GM18519 (cell line): ENCODE results near the gene ADAMTS4.

Experiments
- ATAC-seq: cut with Tn5 transposase; IDR thresholded peaks from one replicate; pipeline ENCODE4 v1.9.1; 2021; ENCODE audit warnings: mild to moderate bottlenecking, moderate library complexity; ENCODE audit not compliant: unreplicated experiment, low FRiP score

Gene ADAMTS4

DNA sequence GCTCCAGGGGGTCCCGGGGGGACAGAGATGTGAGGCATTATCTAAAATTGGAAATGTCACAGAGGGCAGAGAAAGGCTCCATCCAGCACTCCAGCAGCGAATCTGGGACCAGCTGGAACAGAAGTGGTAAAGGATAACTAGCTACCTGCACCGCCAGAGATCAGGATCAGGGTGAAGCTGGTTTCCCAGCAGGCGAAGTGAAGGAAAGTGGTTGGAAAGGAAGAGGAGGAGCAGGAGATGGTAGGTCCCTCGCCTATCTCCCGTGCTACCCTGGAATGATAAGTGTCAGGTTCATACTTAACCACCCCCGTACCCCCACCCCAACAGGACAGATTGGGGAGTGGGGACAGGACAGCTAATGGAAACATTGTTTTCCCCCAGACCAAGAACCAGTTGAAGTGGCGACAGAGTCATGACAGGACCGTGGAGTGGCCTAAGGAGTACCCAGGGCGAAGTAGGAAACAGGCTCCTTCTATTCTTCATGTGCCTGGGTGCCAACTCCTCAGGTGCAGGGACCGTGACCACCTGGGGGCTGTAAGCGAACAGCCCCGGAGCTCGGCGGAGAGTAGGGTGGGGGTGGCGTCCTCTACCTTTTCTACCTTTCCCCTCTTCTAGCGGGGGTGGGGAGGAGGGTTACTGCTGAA lies 22.3 kb downstream of the ADAMTS4 start:
- no peak for ATAC-seq

GRCh38 chr1:161175771-161176453 lies 22.9 kb downstream of the ADAMTS4 start:
- ATAC-seq = no peak

GRCh38 chr1:161174911-161175310 lies 23.9 kb downstream of the ADAMTS4 start:
- no peak for ATAC-seq

- ATAC-seq = no peak
Measured at GRCh38 chr1:161173711-161174110, 25.1 kb downstream of the ADAMTS4 start.

GRCh38 chr1:161172776-161173376 lies 26.0 kb downstream of the ADAMTS4 start:
- no peak for ATAC-seq

DNA sequence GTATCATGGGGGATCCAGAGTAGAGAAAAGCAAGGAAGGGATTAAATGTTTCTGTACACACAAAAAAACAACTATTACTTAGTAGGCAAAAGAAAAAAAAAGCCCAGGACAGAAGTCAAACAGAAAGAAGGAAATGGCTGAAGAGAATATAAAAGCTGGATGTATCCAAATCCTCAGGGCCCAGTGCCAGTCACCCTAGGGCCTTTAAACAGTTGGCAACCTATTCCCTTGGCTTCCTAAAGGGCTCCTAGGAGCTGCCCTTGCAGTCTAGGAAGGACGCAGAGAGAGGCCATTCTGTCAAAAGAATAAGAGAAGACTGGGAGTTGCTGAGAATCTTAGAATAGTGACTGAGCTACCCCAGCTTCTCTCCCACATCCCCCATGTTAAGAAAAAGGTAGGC lies 26.5 kb downstream of the ADAMTS4 start:
- ATAC-seq = no peak

DNA sequence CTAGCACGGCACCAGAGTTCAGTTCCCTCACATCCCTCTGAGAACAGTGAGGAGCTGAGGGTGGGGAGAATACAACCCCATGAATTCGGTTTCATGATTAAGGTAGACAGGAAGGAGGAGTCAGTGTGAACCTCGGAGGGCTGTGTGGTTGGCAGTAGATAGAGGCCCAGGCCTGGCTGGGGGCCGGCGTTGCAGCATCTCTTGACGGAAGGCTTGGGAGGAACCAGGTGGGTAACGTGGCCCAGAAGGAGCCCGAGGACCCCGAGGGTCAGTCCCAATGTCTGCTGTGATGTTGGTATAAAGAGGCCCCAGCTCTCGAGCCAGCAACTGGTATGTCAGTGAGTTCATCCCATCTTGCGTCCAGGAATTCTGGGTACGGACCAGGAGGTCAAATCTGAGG lies 27.2 kb downstream of the ADAMTS4 start:
- no peak for ATAC-seq

DNA sequence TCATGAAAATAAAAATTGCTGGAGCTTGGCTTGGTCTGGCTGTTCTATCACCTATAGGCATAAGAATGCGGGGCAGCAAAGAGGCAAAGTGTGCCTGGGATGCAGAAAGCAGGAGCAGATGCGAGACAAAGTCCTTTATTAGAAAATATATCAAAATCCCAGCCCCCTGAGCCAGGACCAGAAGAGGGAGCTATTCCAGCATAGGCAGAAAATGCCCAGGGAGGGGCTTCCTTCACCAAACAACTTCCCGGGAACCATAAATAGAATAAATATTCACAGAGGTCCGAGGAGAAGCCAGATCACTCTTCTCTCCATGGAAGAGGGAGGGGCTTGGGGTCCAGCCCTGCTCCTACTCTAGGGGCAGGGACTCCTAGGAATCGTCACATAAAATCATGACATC lies 27.7 kb downstream of the ADAMTS4 start:
- no peak for ATAC-seq

- no peak for ATAC-seq
Measured at GRCh38 chr1:161168906-161169305, 29.9 kb downstream of the ADAMTS4 start.

- no peak for ATAC-seq
Measured at GRCh38 chr1:161166669-161167548, 31.9 kb downstream of the ADAMTS4 start.

DNA sequence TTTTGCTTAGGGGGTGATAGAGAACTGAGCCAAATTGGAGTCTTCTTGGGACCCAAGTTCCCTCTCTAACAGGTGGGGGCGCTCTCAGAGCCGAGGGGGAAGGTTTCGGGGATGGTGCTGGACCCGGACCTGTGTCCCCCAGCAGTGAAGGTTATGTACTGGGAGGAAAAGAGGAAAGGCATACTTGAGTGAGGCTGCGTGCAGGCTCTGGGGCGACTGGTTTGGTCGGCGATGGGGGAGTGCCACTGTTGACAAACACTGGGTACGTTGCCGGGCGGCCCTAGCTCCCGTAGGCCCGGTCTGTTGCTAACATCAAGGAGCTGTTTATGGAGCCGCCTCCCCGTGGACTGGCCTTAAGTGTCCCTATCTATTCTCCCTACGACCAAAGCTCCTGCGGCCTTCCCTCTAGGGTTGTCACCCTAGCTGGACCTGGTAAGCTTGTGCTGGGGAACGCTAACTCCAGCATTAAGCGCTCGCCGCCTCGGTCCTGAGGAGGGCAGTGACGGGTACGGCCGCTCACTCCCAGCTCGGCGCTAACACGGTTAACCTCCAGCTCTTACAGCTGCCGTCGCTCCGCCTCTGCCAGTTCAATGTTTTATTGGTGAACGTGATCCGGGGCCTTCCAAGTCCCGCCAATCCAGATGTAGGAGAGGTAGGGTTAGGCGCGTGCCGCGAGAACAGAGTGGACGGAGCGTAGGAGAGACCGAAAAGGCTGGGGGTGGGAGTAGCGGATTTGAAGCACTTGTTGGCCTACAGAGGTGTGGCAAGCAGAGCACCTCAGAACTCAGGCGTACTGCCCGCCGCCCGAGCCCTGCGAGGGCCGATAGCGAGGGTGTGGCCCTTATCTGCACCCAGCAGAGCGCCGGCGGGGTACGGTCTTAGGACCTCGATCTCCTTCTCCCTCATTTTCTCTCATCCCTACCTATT lies 32.8 kb downstream of the ADAMTS4 start, which contains the start of gene PPOX:
Gene PPOX, plus strand, starts transcription at position 685 of the 927 bp plus-strand sequence. CDS start 422 bp downstream, outside the sequence.
- peak; percentile 84 for ATAC-seq

DNA sequence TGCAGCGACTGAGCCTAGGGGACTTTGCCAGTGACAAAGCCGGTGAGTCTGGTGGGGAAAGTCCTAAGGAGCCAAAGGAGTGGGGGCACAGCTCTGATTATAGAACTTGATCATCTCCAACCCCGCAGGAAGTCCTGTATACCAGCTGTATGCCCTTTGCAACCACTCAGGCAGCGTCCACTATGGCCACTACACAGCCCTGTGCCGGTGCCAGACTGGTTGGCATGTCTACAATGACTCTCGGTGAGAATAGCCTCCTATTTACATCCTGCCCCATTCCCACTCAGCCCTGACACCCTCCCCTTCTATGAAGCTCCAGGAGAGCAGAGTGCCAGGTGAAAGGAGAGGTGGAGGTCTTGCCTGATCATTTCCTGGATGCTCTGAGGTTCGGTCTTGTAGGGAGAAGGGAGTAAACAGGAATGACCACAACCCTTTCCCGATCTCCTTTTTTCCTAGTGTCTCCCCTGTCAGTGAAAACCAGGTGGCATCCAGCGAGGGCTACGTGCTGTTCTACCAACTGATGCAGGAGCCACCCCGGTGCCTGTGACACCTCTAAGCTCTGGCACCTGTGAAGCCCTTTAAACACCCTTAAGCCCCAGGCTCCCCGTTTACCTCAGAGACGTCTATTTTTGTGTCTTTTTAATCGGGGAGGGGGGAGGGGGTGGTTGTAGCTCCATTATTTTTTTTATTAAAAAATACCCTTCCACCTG lies 33.8 kb downstream of the ADAMTS4 start:
- no peak for ATAC-seq

GRCh38 chr1:161163793-161164192 lies 35.1 kb downstream of the ADAMTS4 start:
- ATAC-seq = no peak

DNA sequence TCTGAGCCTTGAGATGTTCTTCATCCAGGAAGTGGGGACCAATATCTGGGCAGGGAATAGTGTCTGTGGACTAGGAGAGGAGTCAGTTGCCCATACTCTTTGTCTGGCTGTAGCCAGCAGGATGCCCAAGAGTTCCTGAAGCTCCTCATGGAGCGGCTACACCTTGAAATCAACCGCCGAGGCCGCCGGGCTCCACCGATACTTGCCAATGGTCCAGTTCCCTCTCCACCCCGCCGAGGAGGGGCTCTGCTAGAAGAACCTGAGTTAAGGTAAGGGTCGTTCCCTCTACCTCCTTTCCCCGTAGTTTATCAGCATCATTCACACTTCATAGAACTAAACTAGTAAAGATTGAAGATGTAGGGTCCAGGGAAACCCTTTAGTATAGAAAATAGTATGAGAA lies 36.0 kb downstream of the ADAMTS4 start:
- no peak for ATAC-seq

DNA sequence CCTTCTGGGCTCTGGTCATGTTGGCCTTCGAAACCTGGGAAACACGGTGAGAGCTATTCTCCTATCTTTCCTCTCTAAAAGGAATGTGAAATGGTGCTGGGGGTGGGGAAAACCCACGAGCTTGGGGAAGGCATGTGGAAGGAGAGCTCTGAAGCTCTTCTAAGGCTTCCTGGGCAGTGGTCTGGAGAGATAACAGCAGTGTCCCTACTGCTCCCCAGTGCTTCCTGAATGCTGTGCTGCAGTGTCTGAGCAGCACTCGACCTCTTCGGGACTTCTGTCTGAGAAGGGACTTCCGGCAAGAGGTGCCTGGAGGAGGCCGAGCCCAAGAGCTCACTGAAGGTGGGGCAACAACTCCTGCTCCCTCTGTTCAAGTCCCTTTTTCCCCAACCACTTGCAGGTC lies 36.8 kb downstream of the ADAMTS4 start:
- ATAC-seq = no peak

GRCh38 chr1:161161652-161162051 lies 37.2 kb downstream of the ADAMTS4 start:
- ATAC-seq = no peak

DNA sequence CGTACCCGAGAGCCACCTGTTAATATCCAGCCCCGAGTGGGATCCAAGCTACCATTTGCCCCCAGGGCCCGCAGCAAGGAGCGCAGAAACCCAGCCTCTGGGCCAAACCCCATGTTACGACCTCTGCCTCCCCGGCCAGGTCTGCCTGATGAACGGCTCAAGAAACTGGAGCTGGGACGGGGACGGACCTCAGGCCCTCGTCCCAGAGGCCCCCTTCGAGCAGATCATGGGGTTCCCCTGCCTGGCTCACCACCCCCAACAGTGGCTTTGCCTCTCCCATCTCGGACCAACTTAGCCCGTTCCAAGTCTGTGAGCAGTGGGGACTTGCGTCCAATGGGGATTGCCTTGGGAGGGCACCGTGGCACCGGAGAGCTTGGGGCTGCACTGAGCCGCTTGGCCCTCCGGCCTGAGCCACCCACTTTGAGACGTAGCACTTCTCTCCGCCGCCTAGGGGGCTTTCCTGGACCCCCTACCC lies 38.1 kb downstream of the ADAMTS4 start:
- no peak for ATAC-seq

DNA sequence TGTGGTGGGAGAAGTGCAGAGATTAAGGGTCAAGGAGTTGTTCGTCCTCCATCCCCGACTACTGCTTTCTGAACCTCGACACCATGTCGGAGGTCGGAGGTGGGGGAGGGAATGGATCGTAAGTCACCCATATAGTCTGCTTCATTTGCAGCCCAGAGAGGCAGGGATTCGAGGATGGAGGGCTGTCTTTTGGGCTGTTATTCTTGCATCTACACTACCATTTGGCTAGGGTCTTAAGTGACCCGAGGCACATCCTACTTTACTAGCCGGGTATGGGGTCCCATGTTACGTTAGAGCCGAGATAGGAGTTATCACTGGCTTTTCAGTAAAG lies 39.0 kb downstream of the ADAMTS4 start:
- ATAC-seq = no peak
